GM20000 (cell line): ENCODE results near the gene NAGK.
"Not testable (repeated sequence)": the region's sequence is repeated elsewhere in the genome, so short reads cannot be mapped to it uniquely, and the experiment has no call there.

Experiments
- DNase-seq: peaks from one replicate; pipeline ENCODE4 v3.0.0; 2012; ENCODE audit warnings: low spot score
- CTCF ChIP-seq: IDR thresholded peaks from 2 replicates; pipeline ENCODE4 v1.5.1; 2012; ENCODE audit warnings: mild to moderate bottlenecking, control low read depth; ENCODE audit errors: extremely low read depth, missing control alignments

The NAGK gene

GRCh38 chr2:71072492-71072891 is 4.0 kb downstream of the NAGK start:
- TF ChIP-seq CTCF, result no peak
- no peak for DNase-seq

- peak; percentile 0 for DNase-seq
- no peak for TF ChIP-seq CTCF
Observed at GRCh38 chr2:71073475-71073874, 5.0 kb downstream of the NAGK start.

- peak; percentile 0 for DNase-seq
- TF ChIP-seq CTCF, result no peak
Observed at GRCh38 chr2:71074893-71075395, 6.5 kb downstream of the NAGK start.

GRCh38 chr2:71078624-71079023 is 10.2 kb downstream of the NAGK start:
- no peak for TF ChIP-seq CTCF
- DNase-seq, result no peak

GRCh38 chr2:71082402-71083252 is 14.2 kb downstream of the NAGK start:
- DNase-seq, result no peak
- TF ChIP-seq CTCF, result no peak

GRCh38 chr2:71083297-71083696 is 14.8 kb downstream of the NAGK start:
- not testable (repeated sequence) for DNase-seq

- DNase-seq, result not testable (repeated sequence)
Observed at GRCh38 chr2:71083752-71084312, 15.4 kb downstream of the NAGK start.

- not testable (repeated sequence) for DNase-seq
Observed at GRCh38 chr2:71085325-71086003, 17.0 kb downstream of the NAGK start.

GRCh38 chr2:71089475-71089874 is 21.0 kb downstream of the NAGK start:
- DNase-seq, result not testable (repeated sequence)

- DNase-seq, result not testable (repeated sequence)
Observed at GRCh38 chr2:71091808-71092207, 23.4 kb downstream of the NAGK start.

- DNase-seq, result not testable (repeated sequence)
Observed at GRCh38 chr2:71092491-71093260, 24.2 kb downstream of the NAGK start.
